Activated CD8-positive, alpha-beta T cell treated with anti-CD3 and anti-CD28 coated beads for 36 hours (primary cell): ENCODE results near the gene CHST8. TPM values are rescaled to one million over a fixed set of nuclear protein-coding genes. Genes with fewer than 3 reads are reported as not detected.
"Not testable (repeated sequence)": the region's sequence is repeated elsewhere in the genome, so short reads cannot be mapped to it uniquely, and the experiment has no call there.

Experiments used
- ATAC-seq: fragments of 200-7000 bp; cut with Tn5 transposase; one replicate; pipeline ENCODE4 v1.10.0; 2021; ENCODE audit warnings: mild to moderate bottlenecking, moderate library complexity
- CTCF ChIA-PET: fragments of 350-600 bp; sonication (Branson Sonifier 250); formaldehyde crosslinking; loops from one replicate; lab custom pipeline; 2021; ENCODE audit warnings: antibody characterized with exemption; lab: Charles Lee
- POLR2A ChIA-PET: fragments of 350-600 bp; sonication (Branson Sonifier 250); formaldehyde crosslinking; loops from one replicate; lab custom pipeline; 2021; ENCODE audit warnings: antibody characterized with exemption; lab: Charles Lee
- DNase-seq: peaks from one replicate; pipeline ENCODE4 v3.0.0-alpha.2; 2020
- H3K27ac Mint-ChIP-seq: one replicate; pipeline ENCODE4 v1.8.0; 2021; ENCODE audit warnings: mild to moderate bottlenecking, mixed read lengths
- H3K27me3 Mint-ChIP-seq: one replicate; pipeline ENCODE4 v1.8.0; 2021; ENCODE audit warnings: mixed read lengths
- H3K36me3 Mint-ChIP-seq: one replicate; pipeline ENCODE4 v1.8.0; 2021; ENCODE audit warnings: low read depth, mixed read lengths
- H3K4me1 Mint-ChIP-seq: one replicate; pipeline ENCODE4 v1.8.0; 2021; ENCODE audit warnings: low read depth, mixed read lengths
- H3K4me3 Mint-ChIP-seq: one replicate; pipeline ENCODE4 v1.8.0; 2021; ENCODE audit warnings: mild to moderate bottlenecking, moderate library complexity, mixed read lengths
- H3K9me3 Mint-ChIP-seq: one replicate; pipeline ENCODE4 v1.8.0; 2021; ENCODE audit warnings: mixed read lengths
- CTCF ChIP-seq: fragments of 200-600 bp; IDR thresholded peaks from one replicate; pipeline ENCODE4 v1.8.0; 2022; ENCODE audit warnings: antibody characterized with exemption, mild to moderate bottlenecking
- intact Hi-C: fragments of 100-400 bp; cut with micrococcal nuclease; formaldehyde crosslinking; loops from one replicate; pipeline ENCODE4 v1.10.0; 2022
- total RNA-seq, 2 experiments: library from RNA; stranded (reverse); gene quantifications; one replicate each; pipeline ENCODE4 v1.2.3, GENCODE V29; 2021

CHST8 gene
- total RNA-seq, 2 experiments from 2014 or later: not detected

- no peak overlapping the region for H3K4me3 Mint-ChIP-seq
- no peak for DNase-seq
- POLR2A ChIA-PET: no interaction called here
- peaks cover 12% of the 10 kb centered on the region for H3K27me3 Mint-ChIP-seq
- H3K27ac Mint-ChIP-seq: no peak overlapping the region
- no peaks in the 10 kb centered on the region for H3K36me3 Mint-ChIP-seq
- no peaks in the 10 kb centered on the region for H3K4me1 Mint-ChIP-seq
- no peak for ATAC-seq
- no peaks in the 10 kb centered on the region for H3K9me3 Mint-ChIP-seq
- CTCF ChIA-PET: no interaction called here
- no peak for TF ChIP-seq CTCF
- intact Hi-C loops: no loop called here
Measured at GRCh38 chr19:33660410-33661124, 38.8 kb downstream of the CHST8 start.

- no peak overlapping the region for H3K4me3 Mint-ChIP-seq
- TF ChIP-seq CTCF: no peak
- H3K4me1 Mint-ChIP-seq: no peaks in the 10 kb centered on the region
- ChIA-PET CTCF (no interaction called here), POLR2A (no interaction called here)
- H3K9me3 Mint-ChIP-seq: no peaks in the 10 kb centered on the region
- H3K27ac Mint-ChIP-seq: no peak overlapping the region
- no peaks in the 10 kb centered on the region for H3K36me3 Mint-ChIP-seq
- DNase-seq: no peak
- intact Hi-C loops: no loop called here
- peaks cover 11% of the 10 kb centered on the region for H3K27me3 Mint-ChIP-seq
- no peak for ATAC-seq
Measured at GRCh38 chr19:33661336-33661735, 39.6 kb downstream of the CHST8 start.

GRCh38 chr19:33662391-33663092 lies 40.8 kb downstream of the CHST8 start:
- CTCF ChIA-PET: interaction anchor here (0.6 kb wide), 1 partner anchor 14 kb away, joined by 3 read pairs; no protein-coding TSS in a partner anchor
- no peak for ATAC-seq
- no peak for TF ChIP-seq CTCF
- Mint-ChIP-seq H3K36me3 (no peaks in the 10 kb centered on the region), H3K27me3 (peaks cover 10% of the 10 kb centered on the region), H3K27ac (no peak overlapping the region), H3K4me3 (no peak overlapping the region), H3K9me3 (no peaks in the 10 kb centered on the region), H3K4me1 (no peaks in the 10 kb centered on the region)
- POLR2A ChIA-PET: no interaction called here
- no peak for DNase-seq
- intact Hi-C loops: no loop called here

GRCh38 chr19:33663316-33663715 lies 41.6 kb downstream of the CHST8 start:
- H3K27ac Mint-ChIP-seq, ATAC-seq, intact Hi-C loops, H3K36me3 Mint-ChIP-seq, H3K9me3 Mint-ChIP-seq, DNase-seq, POLR2A ChIA-PET, H3K4me1 Mint-ChIP-seq, H3K4me3 Mint-ChIP-seq: not testable (repeated sequence)
- CTCF ChIA-PET: interaction anchor here (0.6 kb wide), 1 partner anchor 14 kb away, joined by 3 read pairs; no protein-coding TSS in a partner anchor
- H3K27me3 Mint-ChIP-seq: peaks cover 10% of the 10 kb centered on the region

- no peak for TF ChIP-seq CTCF
- ATAC-seq (no peak), DNase-seq (no peak)
- Mint-ChIP-seq H3K9me3 (no peaks in the 10 kb centered on the region), H3K36me3 (no peaks in the 10 kb centered on the region), H3K27me3 (peaks cover 6% of the 10 kb centered on the region), H3K4me3 (no peak overlapping the region), H3K4me1 (no peaks in the 10 kb centered on the region), H3K27ac (no peak overlapping the region)
- ChIA-PET CTCF (no interaction called here), POLR2A (no interaction called here)
- intact Hi-C loops: no loop called here
Measured at GRCh38 chr19:33664744-33665143, 43.0 kb downstream of the CHST8 start.
